ENCODE results near the gene ERRFI1.

The ERRFI1 gene

GRCh38 chr1:8016895-8017241 lies 9.2 kb downstream of the ERRFI1 start:
- Histone ChIP-seq H3K27me3 (no peaks in the 10 kb centered on the region; a peak in 1 of 22 replicates), H3K9ac (no peak overlapping the region), H3K27ac (no peak overlapping the region), H3K4me3 (no peak overlapping the region), H3K9me3 (replicated peaks in 1 of 11) (no peaks in the 10 kb centered on the region), H3K4me1 (peaks cover 4 to 23% (median 7%) of the 10 kb centered on the region in 10 experiments; a peak in 18 of 20 replicates), H3K4me2 (no peak overlapping the region), H4K20me1 (0 out of 22 replicates have a peak, but pooled peaks cover 0 to 8% (median 0%) of the 10 kb centered on the region in 11 experiments), H3K36me3 (peaks cover 0 to 8% (median 0%) of the 10 kb centered on the region in 11 experiments; a peak in 1 of 22 replicates)
- no peak for TF ChIP-seq Cebpa-rat (IDR thresholded peaks at IDR 0.05)

- no peak overlapping the region for H3K4me2 ChIP-seq
- H4K20me1 ChIP-seq, result 0 out of 22 replicates have a peak, but pooled peaks cover 0 to 8% (median 0%) of the 10 kb centered on the region in 11 experiments
- H3K9ac ChIP-seq, result no peak overlapping the region; a peak in 1 of 22 replicates
- H3K27ac ChIP-seq, result no peak overlapping the region
- H3K4me3 ChIP-seq, result no peak overlapping the region
- TF ChIP-seq Cebpa-rat (IDR thresholded peaks at IDR 0.05), result no peak; a peak in 1 of 22 replicates
- no peaks in the 10 kb centered on the region; a peak in 1 of 22 replicates for H3K27me3 ChIP-seq
- peaks cover 0 to 8% (median 0%) of the 10 kb centered on the region in 11 experiments; a peak in 1 of 22 replicates for H3K36me3 ChIP-seq
- H3K4me1 ChIP-seq, result peaks cover 4 to 23% (median 7%) of the 10 kb centered on the region in 10 experiments; a peak in 18 of 20 replicates
- H3K9me3 ChIP-seq (replicated peaks in 1 of 11), result no peaks in the 10 kb centered on the region
Observed at GRCh38 chr1:8016210-8016894, 9.8 kb downstream of the ERRFI1 start.

GRCh38 chr1:8015809-8016165 lies 10.3 kb downstream of the ERRFI1 start:
- H4K20me1 ChIP-seq, result 0 out of 22 replicates have a peak, but pooled peaks cover 0 to 8% (median 0%) of the 10 kb centered on the region in 11 experiments
- no peak; a peak in 1 of 22 replicates for TF ChIP-seq Cebpa-rat (IDR thresholded peaks at IDR 0.05)
- H3K9ac ChIP-seq, result no peak overlapping the region
- peaks cover 4 to 23% (median 7%) of the 10 kb centered on the region in 10 experiments; a peak in 18 of 20 replicates for H3K4me1 ChIP-seq
- H3K27ac ChIP-seq, result no peak overlapping the region
- H3K9me3 ChIP-seq (replicated peaks in 1 of 11), result no peaks in the 10 kb centered on the region
- no peak overlapping the region for H3K4me2 ChIP-seq
- no peak overlapping the region for H3K4me3 ChIP-seq
- H3K36me3 ChIP-seq, result peaks cover 0 to 8% (median 0%) of the 10 kb centered on the region in 11 experiments; a peak in 1 of 22 replicates
- no peaks in the 10 kb centered on the region; a peak in 1 of 22 replicates for H3K27me3 ChIP-seq

- Histone ChIP-seq H3K4me1 (peaks cover 4 to 18% (median 7%) of the 10 kb centered on the region in 10 experiments; a peak in 19 of 20 replicates), H3K9ac (no peak overlapping the region; a peak in 1 of 22 replicates), H3K9me3 (replicated peaks in 1 of 11) (no peaks in the 10 kb centered on the region), H3K36me3 (peaks cover 0 to 8% (median 0%) of the 10 kb centered on the region in 11 experiments; a peak in 1 of 22 replicates), H4K20me1 (0 out of 22 replicates have a peak, but pooled peaks cover 0 to 8% (median 0%) of the 10 kb centered on the region in 11 experiments), H3K4me3 (no peak overlapping the region), H3K27me3 (no peaks in the 10 kb centered on the region; a peak in 1 of 22 replicates), H3K27ac (no peak overlapping the region), H3K4me2 (0 out of 22 replicates have a peak overlapping the region, but pooled peaks of 1 of the 11 experiments have one; percentile 30)
- no peak for TF ChIP-seq Cebpa-rat (IDR thresholded peaks at IDR 0.05)
Observed at GRCh38 chr1:8015036-8015808, 10.9 kb downstream of the ERRFI1 start.

GRCh38 chr1:8014381-8014988 lies 11.6 kb downstream of the ERRFI1 start:
- H3K9ac ChIP-seq, result no peak overlapping the region
- H4K20me1 ChIP-seq, result 0 out of 22 replicates have a peak, but pooled peaks cover 0 to 8% (median 0%) of the 10 kb centered on the region in 11 experiments
- H3K27me3 ChIP-seq, result no peaks in the 10 kb centered on the region; a peak in 1 of 22 replicates
- H3K9me3 ChIP-seq (replicated peaks in 1 of 11), result no peaks in the 10 kb centered on the region; a peak in 1 of 22 replicates
- H3K36me3 ChIP-seq, result peaks cover 0 to 8% (median 0%) of the 10 kb centered on the region in 11 experiments; a peak in 1 of 22 replicates
- peaks cover 0 to 18% (median 7%) of the 10 kb centered on the region in 10 experiments; a peak in 15 of 20 replicates for H3K4me1 ChIP-seq
- no peak for TF ChIP-seq Cebpa-rat (IDR thresholded peaks at IDR 0.05)
- H3K4me3 ChIP-seq, result no peak overlapping the region
- H3K27ac ChIP-seq, result no peak overlapping the region
- H3K4me2 ChIP-seq, result no peak overlapping the region

GRCh38 chr1:8013800-8014199 lies 12.3 kb downstream of the ERRFI1 start:
- H3K9ac ChIP-seq, result no peak overlapping the region
- H3K27ac ChIP-seq, result no peak overlapping the region
- H3K36me3 ChIP-seq, result peaks cover 0 to 8% (median 0%) of the 10 kb centered on the region in 11 experiments; a peak in 1 of 22 replicates
- 0 out of 22 replicates have a peak, but pooled peaks cover 0 to 8% (median 0%) of the 10 kb centered on the region in 11 experiments for H4K20me1 ChIP-seq
- no peaks in the 10 kb centered on the region; a peak in 1 of 22 replicates for H3K27me3 ChIP-seq
- H3K4me2 ChIP-seq, result no peak overlapping the region
- peaks cover 0 to 24% (median 13%) of the 10 kb centered on the region in 10 experiments; a peak in 14 of 20 replicates for H3K4me1 ChIP-seq
- no peak overlapping the region for H3K4me3 ChIP-seq
- peaks cover 0 to 6% (median 0%) of the 10 kb centered on the region in 11 experiments; a peak in 2 of 22 replicates for H3K9me3 ChIP-seq (replicated peaks in 1 of 11)
- no peak for TF ChIP-seq Cebpa-rat (IDR thresholded peaks at IDR 0.05)

GRCh38 chr1:8013399-8013798 lies 12.7 kb downstream of the ERRFI1 start:
- Histone ChIP-seq H3K27me3 (no peaks in the 10 kb centered on the region), H3K9ac (no peak overlapping the region), H3K27ac (no peak overlapping the region), H3K36me3 (peaks cover 0 to 8% (median 0%) of the 10 kb centered on the region in 11 experiments; a peak in 1 of 22 replicates), H4K20me1 (0 out of 22 replicates have a peak, but pooled peaks cover 0 to 8% (median 0%) of the 10 kb centered on the region in 11 experiments), H3K9me3 (replicated peaks in 1 of 11) (peaks cover 0 to 6% (median 0%) of the 10 kb centered on the region in 11 experiments; a peak in 2 of 22 replicates), H3K4me3 (no peak overlapping the region), H3K4me2 (no peak overlapping the region), H3K4me1 (peaks cover 0 to 24% (median 13%) of the 10 kb centered on the region in 10 experiments; a peak in 14 of 20 replicates)
- TF ChIP-seq Cebpa-rat (IDR thresholded peaks at IDR 0.05), result no peak

- Histone ChIP-seq H3K27ac (no peak overlapping the region), H3K36me3 (peaks cover 0 to 8% (median 0%) of the 10 kb centered on the region in 11 experiments; a peak in 1 of 22 replicates)
Observed at GRCh38 chr1:8012955-8013354, 13.2 kb downstream of the ERRFI1 start.

More at GRCh38 chr1:8012955-8013354, 13.2 kb downstream of the ERRFI1 start:
- Histone ChIP-seq H4K20me1 (0 out of 22 replicates have a peak, but pooled peaks cover 0 to 8% (median 0%) of the 10 kb centered on the region in 11 experiments), H3K27me3 (no peaks in the 10 kb centered on the region), H3K9me3 (replicated peaks in 1 of 11) (peaks cover 0 to 6% (median 0%) of the 10 kb centered on the region in 11 experiments; a peak in 2 of 22 replicates), H3K4me2 (no peak overlapping the region), H3K9ac (no peak overlapping the region), H3K4me1 (peaks cover 0 to 24% (median 13%) of the 10 kb centered on the region in 10 experiments; a peak in 14 of 20 replicates), H3K4me3 (no peak overlapping the region)
- no peak for TF ChIP-seq Cebpa-rat (IDR thresholded peaks at IDR 0.05)
